Measurements from ENCODE around the gene MAP3K9.

DNA sequence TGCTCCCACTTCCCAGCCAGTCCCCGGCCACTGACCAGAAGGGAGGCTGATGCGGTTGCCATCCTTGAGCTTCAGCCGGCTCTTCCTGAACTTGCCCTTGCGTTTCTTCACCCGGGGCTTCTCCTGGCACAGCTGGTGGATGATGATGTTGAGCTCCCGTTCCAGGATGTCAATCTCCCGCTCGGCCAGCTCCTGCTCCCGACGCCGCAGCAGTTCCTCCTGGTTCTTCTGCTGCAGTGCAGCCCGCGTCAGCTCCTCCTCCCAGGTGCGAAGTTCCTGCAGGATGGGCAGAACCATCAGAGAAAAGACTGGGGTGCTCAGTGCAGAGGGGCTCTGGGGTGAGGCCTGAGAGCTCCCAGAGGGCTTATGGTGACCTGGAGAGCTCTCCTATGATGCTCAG lies 67.0 kb downstream of the MAP3K9 start:
- TF ChIP-seq, protein P1, sequence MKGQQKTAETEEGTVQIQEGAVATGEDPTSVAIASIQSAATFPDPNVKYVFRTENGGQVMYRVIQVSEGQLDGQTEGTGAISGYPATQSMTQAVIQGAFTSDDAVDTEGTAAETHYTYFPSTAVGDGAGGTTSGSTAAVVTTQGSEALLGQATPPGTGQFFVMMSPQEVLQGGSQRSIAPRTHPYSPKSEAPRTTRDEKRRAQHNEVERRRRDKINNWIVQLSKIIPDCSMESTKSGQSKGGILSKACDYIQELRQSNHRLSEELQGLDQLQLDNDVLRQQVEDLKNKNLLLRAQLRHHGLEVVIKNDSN (CRISPR knock-in tag; IDR thresholded peaks at IDR 0.05), result no peak
- no peak for TF ChIP-seq TAF1 (IDR thresholded peaks at IDR 0.05; ENCODE audit: control insufficient read depth, extremely low read depth, insufficient read depth, low read length, severe bottlenecking)
- TF ChIP-seq BHLHE40 (IDR thresholded peaks at IDR 0.05; ENCODE audit: low read length), result no peak
- no peak for TF ChIP-seq CTCF (IDR thresholded peaks at IDR 0.05 in 2 of 3, conservative IDR thresholded peaks at IDR 0.05 in 1 of 3; ENCODE audit: insufficient read depth in 2 of 3, low read depth in 1 of 3, low read length in 3 of 3)
